ENCODE measurements around the gene TASOR.

DNA sequence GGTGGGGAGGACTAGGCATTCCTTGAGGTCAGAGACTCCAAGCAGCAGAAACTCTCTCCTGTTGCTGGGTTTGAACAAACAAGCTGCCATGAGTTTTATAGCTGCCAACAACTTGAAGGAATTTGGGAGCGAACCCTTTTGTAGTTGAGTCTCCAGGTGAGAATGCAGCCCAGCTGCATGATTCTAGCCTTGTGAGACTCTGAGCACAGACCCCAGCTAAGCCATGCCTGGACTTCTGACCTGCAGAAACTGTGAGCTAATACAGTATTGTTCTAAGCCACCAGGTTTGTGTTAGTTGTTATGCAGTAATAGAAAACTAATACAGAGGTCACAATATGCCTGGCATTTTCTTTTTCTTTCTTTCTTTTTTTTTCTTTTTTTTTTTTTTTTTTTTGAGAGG, 6.2 kb upstream of the TASOR start:
- TF ChIP-seq POLR2A (IDR thresholded peaks at IDR 0.05), result no peak
- TF ChIP-seq, protein P1, sequence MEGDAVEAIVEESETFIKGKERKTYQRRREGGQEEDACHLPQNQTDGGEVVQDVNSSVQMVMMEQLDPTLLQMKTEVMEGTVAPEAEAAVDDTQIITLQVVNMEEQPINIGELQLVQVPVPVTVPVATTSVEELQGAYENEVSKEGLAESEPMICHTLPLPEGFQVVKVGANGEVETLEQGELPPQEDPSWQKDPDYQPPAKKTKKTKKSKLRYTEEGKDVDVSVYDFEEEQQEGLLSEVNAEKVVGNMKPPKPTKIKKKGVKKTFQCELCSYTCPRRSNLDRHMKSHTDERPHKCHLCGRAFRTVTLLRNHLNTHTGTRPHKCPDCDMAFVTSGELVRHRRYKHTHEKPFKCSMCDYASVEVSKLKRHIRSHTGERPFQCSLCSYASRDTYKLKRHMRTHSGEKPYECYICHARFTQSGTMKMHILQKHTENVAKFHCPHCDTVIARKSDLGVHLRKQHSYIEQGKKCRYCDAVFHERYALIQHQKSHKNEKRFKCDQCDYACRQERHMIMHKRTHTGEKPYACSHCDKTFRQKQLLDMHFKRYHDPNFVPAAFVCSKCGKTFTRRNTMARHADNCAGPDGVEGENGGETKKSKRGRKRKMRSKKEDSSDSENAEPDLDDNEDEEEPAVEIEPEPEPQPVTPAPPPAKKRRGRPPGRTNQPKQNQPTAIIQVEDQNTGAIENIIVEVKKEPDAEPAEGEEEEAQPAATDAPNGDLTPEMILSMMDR (IDR thresholded peaks at IDR 0.05), result no peak

Data from thyroid gland (tissue), 4 donors.